Activated CD4-positive, alpha-beta T cell treated with anti-CD3 and anti-CD28 coated beads for 48 hours (primary cell): ENCODE data around the gene PAK1.
A peak's percentile ranks its signal among the peaks of the same experiment; 100 is the strongest.
"Not testable (repeated sequence)": the region's sequence is repeated elsewhere in the genome, so short reads cannot be mapped to it uniquely, and the experiment has no call there.

Experiments used
- DNase-seq: peaks from one replicate; pipeline ENCODE4 v3.0.0-alpha.2; 2020

The PAK1 gene

GRCh38 chr11:77473801-77474683 is at the start of gene PAK1:
Gene PAK1 (minus strand): TSS chr11:77474094. CDS start chr11:77392520, 81,574 bp downstream.
- peak; percentile 90 for DNase-seq

GRCh38 chr11:77522215-77522614 is 48.3 kb upstream of the PAK1 start:
- DNase-seq: no peak

GRCh38 chr11:77519847-77520246 is 46.0 kb upstream of the PAK1 start:
- DNase-seq: no peak

- no peak for DNase-seq
Measured at GRCh38 chr11:77518471-77518870, 44.6 kb upstream of the PAK1 start.

- no peak for DNase-seq
Measured at GRCh38 chr11:77517753-77518152, 43.9 kb upstream of the PAK1 start.

- no peak for DNase-seq
Measured at GRCh38 chr11:77517226-77517625, 43.3 kb upstream of the PAK1 start.

- DNase-seq: no peak
Measured at GRCh38 chr11:77515483-77515882, 41.6 kb upstream of the PAK1 start.

GRCh38 chr11:77515063-77515462 is 41.2 kb upstream of the PAK1 start:
- no peak for DNase-seq

- DNase-seq: no peak
Measured at GRCh38 chr11:77512092-77512491, 38.2 kb upstream of the PAK1 start.

GRCh38 chr11:77510851-77511250 is 37.0 kb upstream of the PAK1 start:
- DNase-seq: no peak

GRCh38 chr11:77510095-77510494 is 36.2 kb upstream of the PAK1 start:
- no peak for DNase-seq

GRCh38 chr11:77508019-77508418 is 34.1 kb upstream of the PAK1 start:
- no peak for DNase-seq

- no peak for DNase-seq
Measured at GRCh38 chr11:77506857-77507256, 33.0 kb upstream of the PAK1 start.

- no peak for DNase-seq
Measured at GRCh38 chr11:77505956-77506355, 32.1 kb upstream of the PAK1 start.

- DNase-seq: no peak
Measured at GRCh38 chr11:77503006-77503405, 29.1 kb upstream of the PAK1 start.

GRCh38 chr11:77502346-77502905 is 28.5 kb upstream of the PAK1 start:
- DNase-seq: no peak

GRCh38 chr11:77501758-77502157 is 27.9 kb upstream of the PAK1 start:
- no peak for DNase-seq

GRCh38 chr11:77497368-77497767 is 23.5 kb upstream of the PAK1 start:
- no peak for DNase-seq

- DNase-seq: no peak
Measured at GRCh38 chr11:77495526-77495925, 21.6 kb upstream of the PAK1 start.

- DNase-seq: not testable (repeated sequence)
Measured at GRCh38 chr11:77490035-77490434, 16.1 kb upstream of the PAK1 start.

- DNase-seq: no peak
Measured at GRCh38 chr11:77487790-77488189, 13.9 kb upstream of the PAK1 start.

GRCh38 chr11:77479746-77480352 is 6.0 kb upstream of the PAK1 start:
- DNase-seq: no peak

- no peak for DNase-seq
Measured at GRCh38 chr11:77475206-77475605, 1.3 kb upstream of the PAK1 start.

- DNase-seq: no peak
Measured at GRCh38 chr11:77474684-77475060, 778 bp upstream of the PAK1 start.
